Uterus (tissue), 4 donors: ENCODE data around the gene CMTR1. TPM values are rescaled to one million over a fixed set of nuclear protein-coding genes. Genes with fewer than 3 reads are reported as not detected.

Experiments
- DNase-seq, 2 donors: peaks; one replicate each; pipeline ENCODE4 v3.0.0-alpha.2; 2019 to 2020
- H3K27ac ChIP-seq, 2 donors: fragments of 200-600 bp; sonication (generic); 1 replicate in 1 of 2; 2 replicates in 1 of 2; pipeline ENCODE4 v1.5.1; 2016 to 2018
- H3K27me3 ChIP-seq, 2 donors: fragments of 200-600 bp; sonication (generic); one replicate each; pipeline ENCODE4 v1.5.1; 2018 to 2019; ENCODE audit warnings: control low read depth in 1 of 2
- H3K36me3 ChIP-seq, 2 donors: fragments of 200-600 bp; sonication (generic); one replicate each; pipeline ENCODE4 v1.5.1; 2019; ENCODE audit warnings: control low read depth in 1 of 2
- H3K4me1 ChIP-seq, 2 donors: fragments of 200-600 bp; sonication (generic); one replicate each; pipeline ENCODE4 v1.5.1; 2018 to 2019; ENCODE audit warnings: control low read depth in 1 of 2
- H3K4me3 ChIP-seq, 2 donors: fragments of 200-600 bp; sonication (generic); 1 replicate in 1 of 2; 2 replicates in 1 of 2; pipeline ENCODE4 v1.5.1; 2018 to 2019; ENCODE audit warnings: mild to moderate bottlenecking in 1 of 2
- H3K9me3 ChIP-seq, 2 donors: fragments of 200-600 bp; sonication (generic); one replicate each; pipeline ENCODE4 v1.5.1; 2019; ENCODE audit warnings: control low read depth in 1 of 2
- CTCF ChIP-seq, 4 experiments: fragments of 200-600 bp in 2 of 4; fragments of 450-650 bp in 2 of 4; sonication (generic) in 2 of 4; IDR thresholded peaks; one replicate each; pipeline ENCODE4 v1.5.1; 2016 to 2019; ENCODE audit warnings: antibody characterized with exemption in 4 of 4, mild to moderate bottlenecking in 2 of 4, moderate library complexity in 1 of 4
- POLR2A ChIP-seq, 2 donors: fragments of 450-650 bp; IDR thresholded peaks; one replicate each; pipeline ENCODE4 v1.6.1; 2016; ENCODE audit warnings: antibody characterized with exemption in 2 of 2, mild to moderate bottlenecking in 1 of 2, moderate library complexity in 1 of 2
- intact Hi-C: fragments of 100-400 bp; cut with DNase I; formaldehyde crosslinking; loops from one replicate; pipeline ENCODE4 v1.15.1; 2023; ENCODE audit warnings: low total_unique reads
- total RNA-seq, 4 donors: library from RNA; depleted of rRNA in 3 of 4; stranded (reverse); fragments of >200 nt in 3 of 4; gene quantifications; one replicate each; pipeline versions ENCODE4 v1.1.0 to v1.2.4, GENCODE V29; 2014 to 2023
- donor health status: DM: yes; HTN: yes; CAD: no.

The CMTR1 gene
- total RNA-seq, 4 donors from 2014 or later = 5.9 to 54.9 (median 31.0) TPM

DNA sequence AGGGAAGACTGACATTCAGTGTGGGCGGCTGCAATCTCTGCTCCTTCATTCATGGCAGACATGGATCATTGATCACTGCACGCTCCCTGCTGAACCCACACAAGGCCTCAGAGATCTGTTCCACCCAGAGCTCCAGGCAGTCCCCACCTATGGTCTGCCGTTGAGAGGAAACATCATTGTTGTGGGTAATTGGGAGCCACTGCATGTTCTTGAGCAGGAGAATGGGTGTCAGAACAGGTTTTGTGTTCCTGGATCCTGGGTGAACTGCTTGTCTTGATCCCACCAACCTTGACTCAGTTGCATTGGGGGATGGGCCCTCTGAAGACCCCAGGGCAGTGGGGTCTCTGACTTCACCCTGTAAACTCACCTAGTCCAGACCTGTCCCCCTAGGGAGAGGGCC lies 89.8 kb downstream of the CMTR1 start:
- Histone ChIP-seq H3K27me3 (no peaks in the 10 kb centered on the region), H3K4me1 (no peaks in the 10 kb centered on the region), H3K36me3 (no peaks in the 10 kb centered on the region), H3K27ac (no peak overlapping the region), H3K4me3 (no peak overlapping the region), H3K9me3 (no peaks in the 10 kb centered on the region)
- DNase-seq = no peak
- TF ChIP-seq CTCF (IDR thresholded peaks at IDR 0.05) (no peak), POLR2A (IDR thresholded peaks at IDR 0.05) (no peak)
- intact Hi-C loops = no loop called here

DNA sequence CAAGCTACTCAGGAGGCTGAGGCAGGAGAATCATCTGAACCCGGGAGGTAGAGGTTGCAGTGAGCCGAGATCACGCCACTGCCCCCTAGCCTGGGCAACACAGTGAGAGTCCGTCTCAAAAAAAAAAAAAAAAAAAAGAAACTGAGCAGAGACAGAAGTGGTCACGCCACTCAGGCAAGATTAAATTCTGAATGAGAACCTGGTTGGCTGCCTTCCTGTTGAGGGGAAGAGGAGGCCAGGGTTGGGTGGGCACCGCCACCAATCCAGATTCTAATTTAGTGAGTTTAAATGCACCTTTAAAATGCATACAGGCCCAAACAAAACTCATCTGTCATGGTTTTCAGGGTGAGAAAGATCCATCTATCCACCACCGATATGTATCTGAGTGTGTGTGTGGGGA lies 90.4 kb downstream of the CMTR1 start:
- Histone ChIP-seq H3K27me3 (no peaks in the 10 kb centered on the region), H3K9me3 (no peaks in the 10 kb centered on the region), H3K4me1 (no peaks in the 10 kb centered on the region), H3K36me3 (no peaks in the 10 kb centered on the region), H3K27ac (no peak overlapping the region), H3K4me3 (no peak overlapping the region)
- intact Hi-C loops = no loop called here
- DNase-seq = no peak
- TF ChIP-seq CTCF (IDR thresholded peaks at IDR 0.05) (no peak), POLR2A (IDR thresholded peaks at IDR 0.05) (no peak)

GRCh38 chr6:37524025-37524969 lies 91.3 kb downstream of the CMTR1 start:
- Histone ChIP-seq H3K36me3 (no peaks in the 10 kb centered on the region), H3K4me1 (no peaks in the 10 kb centered on the region), H3K27ac (no peak overlapping the region), H3K4me3 (no peak overlapping the region), H3K27me3 (no peaks in the 10 kb centered on the region), H3K9me3 (no peaks in the 10 kb centered on the region)
- TF ChIP-seq CTCF (IDR thresholded peaks at IDR 0.05) = no peak
- DNase-seq = no peak
- intact Hi-C loops = no loop called here

DNA sequence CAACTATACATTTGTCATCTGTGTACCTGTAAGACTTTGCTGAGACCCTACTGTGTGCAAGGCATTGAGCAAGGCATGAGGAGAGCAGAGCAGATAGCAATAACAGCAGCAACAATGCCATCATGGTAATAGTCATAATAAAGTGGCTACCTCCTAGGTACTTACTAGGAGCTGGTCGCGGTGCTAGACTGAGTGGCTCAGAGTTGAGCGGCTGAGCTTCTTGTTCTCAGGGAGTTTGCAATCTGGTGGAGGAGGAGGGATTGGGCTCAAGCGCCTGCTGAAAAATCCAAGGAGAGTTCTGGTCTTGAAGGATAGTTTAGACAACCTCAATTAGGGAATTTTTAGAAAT lies 91.9 kb downstream of the CMTR1 start:
- Histone ChIP-seq H3K27ac (no peak overlapping the region), H3K4me3 (no peak overlapping the region), H3K27me3 (no peaks in the 10 kb centered on the region), H3K36me3 (no peaks in the 10 kb centered on the region), H3K9me3 (no peaks in the 10 kb centered on the region), H3K4me1 (no peaks in the 10 kb centered on the region)
- TF ChIP-seq POLR2A (IDR thresholded peaks at IDR 0.05) (no peak), CTCF (IDR thresholded peaks at IDR 0.05) (no peak)
- no peak for DNase-seq
- intact Hi-C loops = no loop called here

DNA sequence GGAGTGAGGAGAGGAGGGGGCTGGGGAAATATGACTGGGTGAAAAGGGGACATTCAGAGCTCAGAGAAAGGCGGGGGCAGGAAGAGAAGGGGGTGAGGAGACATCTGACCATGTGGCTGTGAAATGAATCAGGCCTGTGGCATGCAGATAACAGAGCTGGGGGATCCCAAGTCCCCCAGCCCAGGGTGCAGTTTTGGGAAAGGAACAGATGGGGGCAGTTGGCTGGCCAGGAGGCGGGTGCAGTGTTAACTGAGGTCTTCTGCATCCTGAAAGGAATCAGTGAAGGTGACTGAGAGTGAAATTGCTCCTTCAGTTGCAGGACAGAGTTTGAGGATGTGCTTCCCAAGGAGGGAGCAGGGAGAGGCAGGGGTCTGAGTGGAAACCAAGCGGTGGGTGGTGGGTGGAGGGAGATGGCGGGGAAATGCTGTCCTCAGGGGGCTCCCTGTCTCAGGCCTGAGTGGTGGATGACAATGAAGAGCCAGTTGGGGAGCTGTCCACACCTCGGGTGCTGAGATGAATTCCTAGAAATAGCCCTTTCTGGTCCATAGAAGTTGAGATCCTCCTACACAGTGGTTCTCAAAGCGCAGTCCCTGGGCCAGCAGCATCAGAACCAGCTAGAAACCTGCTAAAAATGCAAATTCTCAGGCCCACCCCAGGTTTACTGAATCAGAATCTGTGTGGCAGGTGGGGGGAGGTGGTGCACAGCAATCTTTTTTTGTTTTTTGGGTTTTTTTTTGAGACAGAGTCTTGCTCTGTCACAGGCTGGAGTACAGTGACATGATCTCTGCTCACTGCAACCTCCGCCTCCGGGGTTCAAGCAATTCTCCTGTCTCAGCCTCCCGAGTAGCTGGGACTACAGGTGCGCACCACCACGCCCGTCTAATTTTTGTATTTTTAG lies 92.7 kb downstream of the CMTR1 start:
- no peak for DNase-seq
- TF ChIP-seq POLR2A (IDR thresholded peaks at IDR 0.05) (no peak), CTCF (IDR thresholded peaks at IDR 0.05) (no peak)
- intact Hi-C loops = no loop called here
- H3K27me3 ChIP-seq = no peaks in the 10 kb centered on the region
- no peaks in the 10 kb centered on the region for H3K9me3 ChIP-seq
- H3K4me3 ChIP-seq = no peak overlapping the region
- no peaks in the 10 kb centered on the region for H3K36me3 ChIP-seq
- no peak overlapping the region for H3K27ac ChIP-seq
- H3K4me1 ChIP-seq = no peaks in the 10 kb centered on the region
